PC-3 (cell line): Measurements from ENCODE around the gene KIF6.

Experiments
- EZH2phosphoT487 ChIP-seq: fragments of 300-600 bp; sonication (generic); IDR thresholded peaks from 2 replicates; pipeline ENCODE4 v1.6.1; 2018; ENCODE audit warnings: mild to moderate bottlenecking, antibody characterized with exemption, low read length, borderline replicate concordance
- TF ChIP-seq, protein P1 (sequence below): fragments of 300-600 bp; sonication (generic); conservative IDR thresholded peaks from 2 replicates; pipeline ENCODE4 v1.5.1; 2017; ENCODE audit warnings: antibody characterized with exemption, low read depth, mild to moderate bottlenecking, low read length

DNA sequence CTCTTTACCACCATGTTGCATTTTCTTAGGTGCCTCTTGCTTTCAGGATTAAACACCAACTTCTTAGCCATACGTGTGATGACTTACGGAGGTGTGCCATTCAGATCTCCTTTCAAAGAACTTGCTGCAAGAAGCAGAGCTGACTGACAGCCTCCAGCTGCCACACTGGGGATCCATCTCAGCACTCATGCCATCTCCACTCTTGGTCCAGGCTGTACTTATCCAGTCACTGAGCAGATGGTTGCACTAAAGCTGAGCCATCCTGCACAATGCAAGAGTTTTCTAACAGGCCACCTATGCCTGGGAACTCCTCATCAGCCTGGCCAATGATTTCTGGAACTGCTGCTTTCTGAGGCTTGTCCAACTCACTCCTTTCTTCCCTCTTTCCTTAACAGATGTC lies 31.4 kb upstream of the KIF6 start:
- TF ChIP-seq, protein P1, sequence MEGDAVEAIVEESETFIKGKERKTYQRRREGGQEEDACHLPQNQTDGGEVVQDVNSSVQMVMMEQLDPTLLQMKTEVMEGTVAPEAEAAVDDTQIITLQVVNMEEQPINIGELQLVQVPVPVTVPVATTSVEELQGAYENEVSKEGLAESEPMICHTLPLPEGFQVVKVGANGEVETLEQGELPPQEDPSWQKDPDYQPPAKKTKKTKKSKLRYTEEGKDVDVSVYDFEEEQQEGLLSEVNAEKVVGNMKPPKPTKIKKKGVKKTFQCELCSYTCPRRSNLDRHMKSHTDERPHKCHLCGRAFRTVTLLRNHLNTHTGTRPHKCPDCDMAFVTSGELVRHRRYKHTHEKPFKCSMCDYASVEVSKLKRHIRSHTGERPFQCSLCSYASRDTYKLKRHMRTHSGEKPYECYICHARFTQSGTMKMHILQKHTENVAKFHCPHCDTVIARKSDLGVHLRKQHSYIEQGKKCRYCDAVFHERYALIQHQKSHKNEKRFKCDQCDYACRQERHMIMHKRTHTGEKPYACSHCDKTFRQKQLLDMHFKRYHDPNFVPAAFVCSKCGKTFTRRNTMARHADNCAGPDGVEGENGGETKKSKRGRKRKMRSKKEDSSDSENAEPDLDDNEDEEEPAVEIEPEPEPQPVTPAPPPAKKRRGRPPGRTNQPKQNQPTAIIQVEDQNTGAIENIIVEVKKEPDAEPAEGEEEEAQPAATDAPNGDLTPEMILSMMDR: no peak
- no peak for TF ChIP-seq EZH2phosphoT487
